EL (cell line): ENCODE results near the gene TXNL4B.

Experiments
- DNase-seq: peaks from one replicate; pipeline ENCODE4 v3.0.0-alpha.2; 2016

Gene TXNL4B

GRCh38 chr16:72093448-72094265 is at the start of gene TXNL4B, which contains the start of gene DHX38:
TXNL4B (minus strand) TSS chr16:72093620; CDS start chr16:72090749, 2,871 bp downstream.
DHX38 (plus strand) TSS chr16:72093847; CDS start chr16:72096158, 2,311 bp downstream.
- peak; percentile 99 for DNase-seq

GRCh38 chr16:72142476-72142875 is 49.1 kb upstream of the TXNL4B start:
- no peak for DNase-seq

GRCh38 chr16:72139908-72140307 is 46.5 kb upstream of the TXNL4B start:
- DNase-seq, result no peak

GRCh38 chr16:72138064-72138572 is 44.7 kb upstream of the TXNL4B start:
- no peak for DNase-seq

- DNase-seq, result no peak
Observed at GRCh38 chr16:72137380-72138063, 44.1 kb upstream of the TXNL4B start.

- DNase-seq, result no peak
Observed at GRCh38 chr16:72134507-72134906, 41.1 kb upstream of the TXNL4B start.

- DNase-seq, result no peak
Observed at GRCh38 chr16:72132726-72133125, 39.3 kb upstream of the TXNL4B start.

GRCh38 chr16:72131036-72131435 is 37.6 kb upstream of the TXNL4B start:
- no peak for DNase-seq

GRCh38 chr16:72129976-72130656 is 36.7 kb upstream of the TXNL4B start:
- DNase-seq, result no peak

GRCh38 chr16:72128701-72129100 is 35.3 kb upstream of the TXNL4B start:
- DNase-seq, result no peak

GRCh38 chr16:72126429-72126765 is 33.0 kb upstream of the TXNL4B start:
- no peak for DNase-seq

GRCh38 chr16:72125635-72126428 is 32.4 kb upstream of the TXNL4B start:
- no peak for DNase-seq

- peak; percentile 76 for DNase-seq
Observed at GRCh38 chr16:72124761-72125634, 31.6 kb upstream of the TXNL4B start.

GRCh38 chr16:72124148-72124547 is 30.7 kb upstream of the TXNL4B start:
- DNase-seq, result no peak

- DNase-seq, result no peak
Observed at GRCh38 chr16:72123426-72123825, 30.0 kb upstream of the TXNL4B start.

- no peak for DNase-seq
Observed at GRCh38 chr16:72122916-72123315, 29.5 kb upstream of the TXNL4B start.

GRCh38 chr16:72122308-72122707 is 28.9 kb upstream of the TXNL4B start:
- no peak for DNase-seq

- no peak for DNase-seq
Observed at GRCh38 chr16:72120026-72120425, 26.6 kb upstream of the TXNL4B start.

- no peak for DNase-seq
Observed at GRCh38 chr16:72113616-72113945, 20.2 kb upstream of the TXNL4B start.

GRCh38 chr16:72112906-72113615 is 19.6 kb upstream of the TXNL4B start:
- no peak for DNase-seq

- DNase-seq, result no peak
Observed at GRCh38 chr16:72112452-72112792, 19.0 kb upstream of the TXNL4B start.
